Raji (cell line): ENCODE results near the gene SLC16A12.

Experiments used
- POLR2A ChIP-seq: IDR thresholded peaks from 2 replicates; pipeline ENCODE4 v1.6.1; 2011; ENCODE audit warnings: low read depth, low read length, control low read depth; ENCODE audit not compliant: insufficient read depth

Gene SLC16A12

GRCh38 chr10:89503151-89503550 is 32.2 kb downstream of the SLC16A12 start:
- TF ChIP-seq POLR2A: no peak

GRCh38 chr10:89502549-89502948 is 32.8 kb downstream of the SLC16A12 start:
- TF ChIP-seq POLR2A: no peak

GRCh38 chr10:89494575-89494974 is 40.8 kb downstream of the SLC16A12 start:
- TF ChIP-seq POLR2A: no peak

GRCh38 chr10:89494068-89494467 is 41.3 kb downstream of the SLC16A12 start:
- no peak for TF ChIP-seq POLR2A

- TF ChIP-seq POLR2A: no peak
Measured at GRCh38 chr10:89491932-89492331, 43.5 kb downstream of the SLC16A12 start.

GRCh38 chr10:89490596-89491335 is 44.6 kb downstream of the SLC16A12 start:
- TF ChIP-seq POLR2A: no peak

- TF ChIP-seq POLR2A: no peak
Measured at GRCh38 chr10:89482256-89482655, 53.1 kb downstream of the SLC16A12 start.

GRCh38 chr10:89481662-89482061 is 53.7 kb downstream of the SLC16A12 start:
- no peak for TF ChIP-seq POLR2A

GRCh38 chr10:89479771-89480446 is 55.5 kb downstream of the SLC16A12 start:
- no peak for TF ChIP-seq POLR2A

- no peak for TF ChIP-seq POLR2A
Measured at GRCh38 chr10:89478739-89479654, 56.4 kb downstream of the SLC16A12 start.

- TF ChIP-seq POLR2A: no peak
Measured at GRCh38 chr10:89478085-89478738, 57.2 kb downstream of the SLC16A12 start.

- no peak for TF ChIP-seq POLR2A
Measured at GRCh38 chr10:89476150-89476549, 59.2 kb downstream of the SLC16A12 start.

GRCh38 chr10:89475591-89475998 is 59.8 kb downstream of the SLC16A12 start:
- no peak for TF ChIP-seq POLR2A

GRCh38 chr10:89475125-89475524 is 60.3 kb downstream of the SLC16A12 start:
- no peak for TF ChIP-seq POLR2A

- no peak for TF ChIP-seq POLR2A
Measured at GRCh38 chr10:89474452-89474851, 60.9 kb downstream of the SLC16A12 start.
